VCaP (cell line): ENCODE data around the gene PPP1R11.

Experiments used
- H3K27ac ChIP-seq: fragments of 450-650 bp; 2 replicates; pipeline ENCODE4 v1.5.1; 2017
- TF ChIP-seq, protein P1 (sequence below): fragments of 450-650 bp; conservative IDR thresholded peaks from 2 replicates; pipeline ENCODE4 v1.5.1; 2017; ENCODE audit warnings: mild to moderate bottlenecking, moderate library complexity

The PPP1R11 gene

DNA sequence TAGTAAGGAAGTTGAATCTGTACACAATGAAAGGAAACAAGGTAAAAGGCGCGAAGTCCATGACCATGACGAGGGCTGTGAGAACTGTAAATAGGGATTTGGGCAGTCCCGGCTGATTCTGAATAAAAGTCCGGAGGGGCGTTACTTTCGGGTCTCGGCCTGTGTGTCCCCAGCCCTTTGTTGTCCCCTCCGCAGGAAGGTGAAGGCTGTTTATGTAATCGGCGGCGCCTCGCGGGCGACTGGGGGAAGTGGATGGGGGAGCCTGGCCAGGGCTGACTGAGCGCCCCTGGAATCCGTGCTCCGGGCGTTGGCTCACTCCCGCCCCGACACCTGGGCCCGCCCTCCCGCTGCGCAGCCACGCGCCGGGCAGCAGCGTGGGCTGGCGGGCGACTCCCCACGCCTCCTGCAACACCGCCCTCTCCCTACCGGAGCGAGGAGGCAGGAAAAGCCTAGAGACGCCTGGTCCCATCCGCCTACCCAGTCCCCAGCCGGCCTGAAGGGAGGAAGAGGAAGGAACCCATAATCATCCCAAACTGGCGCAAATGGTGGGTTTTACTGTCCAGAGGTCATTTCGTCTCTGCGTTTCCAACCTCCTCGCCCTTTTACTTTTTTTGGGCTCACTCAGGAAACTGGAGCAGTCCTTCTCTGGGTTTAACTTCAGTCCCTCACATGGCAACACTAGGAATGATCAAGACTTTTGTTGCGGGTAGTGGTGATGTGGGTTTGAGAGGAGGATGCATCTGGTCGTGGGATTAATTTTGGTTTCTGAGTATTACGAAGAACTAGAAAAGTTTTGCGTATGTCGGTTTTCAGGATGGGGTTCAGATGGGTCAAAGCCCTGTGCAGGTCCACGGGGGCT is 33.8 kb downstream of the PPP1R11 start:
- peak overlapping the region; percentile 26; the same call in 1 of the 2 replicates for H3K27ac ChIP-seq
- TF ChIP-seq, protein P1, sequence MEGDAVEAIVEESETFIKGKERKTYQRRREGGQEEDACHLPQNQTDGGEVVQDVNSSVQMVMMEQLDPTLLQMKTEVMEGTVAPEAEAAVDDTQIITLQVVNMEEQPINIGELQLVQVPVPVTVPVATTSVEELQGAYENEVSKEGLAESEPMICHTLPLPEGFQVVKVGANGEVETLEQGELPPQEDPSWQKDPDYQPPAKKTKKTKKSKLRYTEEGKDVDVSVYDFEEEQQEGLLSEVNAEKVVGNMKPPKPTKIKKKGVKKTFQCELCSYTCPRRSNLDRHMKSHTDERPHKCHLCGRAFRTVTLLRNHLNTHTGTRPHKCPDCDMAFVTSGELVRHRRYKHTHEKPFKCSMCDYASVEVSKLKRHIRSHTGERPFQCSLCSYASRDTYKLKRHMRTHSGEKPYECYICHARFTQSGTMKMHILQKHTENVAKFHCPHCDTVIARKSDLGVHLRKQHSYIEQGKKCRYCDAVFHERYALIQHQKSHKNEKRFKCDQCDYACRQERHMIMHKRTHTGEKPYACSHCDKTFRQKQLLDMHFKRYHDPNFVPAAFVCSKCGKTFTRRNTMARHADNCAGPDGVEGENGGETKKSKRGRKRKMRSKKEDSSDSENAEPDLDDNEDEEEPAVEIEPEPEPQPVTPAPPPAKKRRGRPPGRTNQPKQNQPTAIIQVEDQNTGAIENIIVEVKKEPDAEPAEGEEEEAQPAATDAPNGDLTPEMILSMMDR: peak; percentile 37

DNA sequence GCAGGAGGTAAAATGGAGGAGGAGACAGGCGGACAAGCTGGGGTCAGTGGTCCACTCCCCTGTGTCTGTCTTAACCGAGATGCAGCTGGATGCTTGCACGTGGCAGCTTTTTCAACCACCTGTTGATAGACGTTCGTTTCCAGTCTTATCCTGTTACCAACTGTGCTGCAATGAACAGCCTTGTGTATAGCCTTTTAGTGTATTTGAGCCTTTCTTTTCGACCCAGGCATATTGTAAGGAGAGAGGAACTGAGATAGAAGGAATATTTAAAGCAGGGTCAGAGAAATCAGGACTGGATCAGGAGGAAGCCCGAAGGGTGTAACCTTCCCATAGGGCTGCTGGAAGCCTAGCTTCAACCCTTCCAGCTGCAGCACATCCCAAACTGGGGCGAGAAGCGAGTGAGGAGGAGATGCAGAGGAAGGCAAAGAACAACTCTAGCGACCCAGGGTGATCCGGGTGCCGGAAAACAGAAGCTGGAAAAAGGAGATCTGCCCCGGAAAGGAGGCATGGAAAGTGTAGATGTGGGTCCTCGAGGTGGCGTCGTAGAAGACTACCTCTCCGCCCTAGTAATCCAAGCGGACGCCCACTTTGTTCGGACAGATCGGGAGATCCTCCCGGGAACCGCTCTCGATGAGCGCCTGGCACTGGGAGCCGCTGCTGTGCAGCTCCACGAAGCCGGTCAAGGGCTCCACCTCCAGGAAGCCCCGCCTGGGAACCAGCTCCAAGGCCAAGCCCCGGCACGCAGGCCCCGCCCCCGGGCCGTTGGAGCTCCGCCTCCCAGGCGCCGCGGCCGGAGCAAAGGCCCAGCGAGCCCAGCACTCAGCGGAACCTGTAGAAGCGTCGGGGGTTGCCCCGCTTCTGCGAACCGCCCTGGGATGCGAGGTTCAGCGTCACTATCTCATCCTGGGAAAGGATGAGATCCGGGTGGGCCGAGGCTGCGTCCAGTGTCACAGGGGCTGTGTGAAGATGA is 34.7 kb downstream of the PPP1R11 start:
- H3K27ac ChIP-seq: peak overlapping the region; percentile 26; the same call in 1 of the 2 replicates
- TF ChIP-seq, protein P1: peak; percentile 27; the same call in 1 of the 2 replicates

DNA sequence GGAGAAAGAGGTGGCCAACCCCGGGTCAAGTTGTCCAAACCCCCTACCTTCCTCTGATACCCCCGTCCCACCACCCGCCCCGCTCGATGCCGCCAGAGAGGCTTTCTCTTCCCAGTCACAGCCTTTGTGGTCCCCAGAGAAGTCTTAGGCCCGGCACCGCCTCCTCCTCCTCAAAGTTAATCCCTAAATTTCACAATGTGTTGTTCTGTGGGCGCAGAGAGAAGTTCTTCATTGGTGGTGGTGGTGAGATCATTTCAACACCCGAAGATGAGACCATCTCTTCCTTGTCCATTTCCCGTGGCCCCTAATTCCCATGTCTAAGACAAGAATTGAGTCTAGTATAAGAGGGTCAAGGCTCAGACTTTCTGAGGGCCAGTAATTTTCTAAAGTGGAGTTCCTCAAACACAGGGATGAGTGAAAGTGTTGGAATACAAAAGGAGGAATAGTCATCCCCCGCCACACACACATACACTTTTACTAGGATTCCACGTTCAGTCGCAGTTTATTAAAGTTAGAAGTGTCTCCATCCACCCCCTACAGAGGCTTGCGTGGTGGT is 35.5 kb downstream of the PPP1R11 start:
- TF ChIP-seq, protein P1: no peak
- H3K27ac ChIP-seq: peak overlapping the region; percentile 26; the same call in 1 of the 2 replicates

DNA sequence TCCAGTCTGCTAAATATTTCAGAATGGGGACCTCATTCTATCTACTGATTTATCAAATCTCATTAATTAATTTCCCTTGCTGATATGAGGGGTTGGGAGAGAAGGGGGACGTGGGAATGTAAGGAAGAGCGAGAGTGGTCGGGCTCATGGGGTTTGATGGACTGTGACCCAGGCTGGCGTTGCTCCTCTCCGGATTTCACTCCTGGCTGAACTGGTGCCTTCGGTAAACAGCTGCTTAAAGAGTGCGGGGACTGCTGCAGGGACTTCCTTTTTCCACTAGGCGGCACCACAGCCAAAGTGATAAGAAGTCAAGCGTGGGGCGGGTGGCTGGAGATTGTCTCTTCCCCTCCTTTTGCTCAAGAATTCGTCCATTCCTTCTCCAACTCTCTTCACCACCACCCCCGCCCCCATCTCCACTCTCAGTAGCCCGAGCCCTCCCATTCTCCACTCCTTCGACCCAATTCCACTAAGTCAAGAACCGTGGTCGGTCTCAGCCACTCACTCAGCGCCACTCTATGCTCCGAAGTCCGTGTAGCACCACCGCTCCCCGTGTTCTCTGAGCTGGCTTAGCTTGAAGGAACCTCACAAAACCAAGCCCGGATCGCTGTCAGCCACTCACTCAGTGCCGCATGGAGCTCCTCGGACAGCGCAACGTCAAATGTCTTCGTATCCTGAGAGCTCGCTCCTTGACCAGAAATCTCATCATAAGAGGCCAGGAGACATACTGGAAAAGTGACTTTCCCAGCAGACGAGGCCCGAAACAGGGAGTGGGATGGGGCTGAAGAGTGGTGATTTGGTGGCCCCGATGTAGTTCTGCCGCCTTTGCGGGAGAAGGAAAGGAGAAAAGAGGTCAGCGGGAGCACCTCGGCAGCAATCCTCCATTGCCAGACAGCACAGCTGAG is 36.2 kb downstream of the PPP1R11 start:
- TF ChIP-seq, protein P1: peak; percentile 87
- H3K27ac ChIP-seq: no peak overlapping the region

DNA sequence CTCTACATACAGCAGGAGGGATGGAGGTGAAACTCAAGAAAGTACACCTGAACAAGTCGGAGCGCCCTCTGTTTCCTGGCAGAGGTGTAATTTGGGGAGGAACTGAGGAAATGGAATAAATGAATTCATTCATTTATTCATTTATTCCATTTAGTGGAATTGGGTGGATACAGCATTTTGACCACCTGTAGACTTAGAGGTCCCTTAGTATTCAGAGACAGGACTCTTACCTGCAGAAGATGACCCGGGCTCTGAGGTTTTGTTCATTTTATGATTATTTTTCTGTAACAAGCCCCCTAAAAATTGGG is 36.8 kb downstream of the PPP1R11 start:
- H3K27ac ChIP-seq: no peak overlapping the region
- TF ChIP-seq, protein P1: no peak

DNA sequence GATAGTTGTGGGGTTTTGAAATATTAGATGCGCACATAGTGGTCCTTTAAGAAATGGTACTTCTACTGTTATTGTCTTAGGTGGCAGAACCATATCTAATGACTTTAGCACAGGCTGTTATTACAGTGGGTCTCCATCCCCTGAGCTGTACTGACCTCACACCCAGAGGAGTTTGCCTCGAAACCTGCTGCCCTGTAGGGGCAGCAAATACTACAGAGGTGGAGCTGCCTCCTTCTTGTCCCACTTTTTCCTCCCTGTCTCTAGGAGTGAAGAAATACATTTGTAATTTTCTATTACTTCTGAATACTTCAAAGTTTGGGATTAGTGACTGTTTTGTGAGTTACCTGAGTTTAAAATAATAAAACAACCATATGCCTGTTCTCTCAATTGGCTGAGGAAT is 37.7 kb downstream of the PPP1R11 start:
- no peak overlapping the region for H3K27ac ChIP-seq
- TF ChIP-seq, protein P1: 0 out of 2 replicates have a peak, but pooled peaks have one; percentile 16
